K562 (cell line): ENCODE data around the gene SNAPC2. TPM values are rescaled to one million over a fixed set of nuclear protein-coding genes. Genes with fewer than 3 reads are reported as not detected.

Experiments
- ARHGAP35 ChIP-seq: fragments of 450-650 bp; IDR thresholded peaks from 2 replicates; pipeline ENCODE4 v1.6.1; 2018; ENCODE audit not compliant: partially characterized antibody
- ARNT ChIP-seq, 2 experiments: fragments of 450-650 bp; IDR thresholded peaks; 2 replicates each; pipeline ENCODE4 v1.6.1; 2016; ENCODE audit warnings: mild to moderate bottlenecking in 1 of 2
- CBX3 ChIP-seq, 2 experiments: IDR thresholded peaks; 1 replicate in 1 of 2; 2 replicates in 1 of 2; pipeline ENCODE4 v1.6.1; 2012; ENCODE audit warnings: inconsistent platforms in 2 of 2, low read length in 2 of 2, borderline replicate concordance in 1 of 2, control low read depth in 1 of 2
- E2F5 ChIP-seq: sonication (generic); formaldehyde crosslinking; IDR thresholded peaks from 2 replicates; pipeline ENCODE4 v1.8.0; 2022; ENCODE audit warnings: mild to moderate bottlenecking, missing genetic modification reagents
- ELF1 ChIP-seq: fragments of 200-800 bp; sonication (Bioruptor generic); IDR thresholded peaks from 2 replicates; pipeline ENCODE4 v1.6.1; 2016; ENCODE audit warnings: missing genetic modification characterization, missing compliant biosample characterization
- ELF4 ChIP-seq: fragments of 450-650 bp; formaldehyde crosslinking; IDR thresholded peaks from 2 replicates; pipeline ENCODE4 v1.4.0; 2022; ENCODE audit warnings: missing genetic modification characterization
- FOXM1 ChIP-seq, 2 experiments: fragments of 450-650 bp in 1 of 2; sonication (generic) in 1 of 2; formaldehyde crosslinking in 1 of 2; IDR thresholded peaks; 2 replicates each; pipeline versions ENCODE4 v1.6.1 to v1.9.0; 2017 to 2022; ENCODE audit warnings: low read depth in 2 of 2, mild to moderate bottlenecking in 2 of 2, missing genetic modification reagents in 1 of 2, moderate library complexity in 1 of 2
- HCFC1 ChIP-seq: IDR thresholded peaks from 2 replicates; pipeline ENCODE4 v1.6.1; 2012; ENCODE audit warnings: low read depth, low read length, improper control_type of control experiment
- HDAC1 ChIP-seq, 2 experiments: fragments of 450-650 bp; IDR thresholded peaks; 2 replicates each; pipeline ENCODE4 v1.6.1; 2016 to 2017; ENCODE audit warnings: inconsistent platforms in 1 of 2, mild to moderate bottlenecking in 1 of 2, moderate library complexity in 1 of 2
- MEIS2 ChIP-seq: fragments of 450-650 bp; IDR thresholded peaks from 2 replicates; pipeline ENCODE4 v1.6.1; 2014; ENCODE audit warnings: mild to moderate bottlenecking; ENCODE audit not compliant: partially characterized antibody
- NCOR1 ChIP-seq: fragments of 450-650 bp; IDR thresholded peaks from 2 replicates; pipeline ENCODE4 v1.6.1; 2016; ENCODE audit warnings: mild to moderate bottlenecking, moderate library complexity
- NKRF ChIP-seq: fragments of 450-650 bp; IDR thresholded peaks from 2 replicates; pipeline ENCODE4 v1.6.1; 2016; ENCODE audit warnings: borderline replicate concordance
- NR2F6 ChIP-seq: fragments of 450-650 bp; formaldehyde crosslinking; IDR thresholded peaks from 2 replicates; pipeline ENCODE4 v1.4.0; 2020; ENCODE audit warnings: mild to moderate bottlenecking
- RBM25 ChIP-seq: fragments of 200-400 bp; formaldehyde crosslinking; IDR thresholded peaks from 2 replicates; pipeline ENCODE4 v1.6.1; 2018; ENCODE audit warnings: low read length, low read depth, moderate library complexity; ENCODE audit not compliant: severe bottlenecking
- SAFB2 ChIP-seq: fragments of 200-400 bp; formaldehyde crosslinking; IDR thresholded peaks from 2 replicates; pipeline ENCODE4 v1.6.1; 2018; ENCODE audit warnings: borderline replicate concordance, low read length, low read depth, moderate library complexity; ENCODE audit not compliant: severe bottlenecking
- SIN3A ChIP-seq, 2 experiments: fragments of 150-350 bp in 1 of 2; IDR thresholded peaks; 2 replicates each; pipeline ENCODE4 v1.6.1; 2011 to 2016; ENCODE audit warnings: borderline replicate concordance in 2 of 2, low read depth in 2 of 2, low read length in 2 of 2, mild to moderate bottlenecking in 2 of 2, moderate library complexity in 2 of 2; ENCODE audit not compliant: control insufficient read depth in 1 of 2
- SMARCA4 ChIP-seq: fragments of 450-650 bp; IDR thresholded peaks from 2 replicates; pipeline ENCODE4 v1.6.1; 2016
- SOX6 ChIP-seq: fragments of 450-650 bp; IDR thresholded peaks from 2 replicates; pipeline ENCODE4 v1.6.1; 2014; ENCODE audit warnings: mild to moderate bottlenecking
- TAF7 ChIP-seq: fragments of 450-650 bp; IDR thresholded peaks from 2 replicates; pipeline ENCODE4 v1.6.1; 2016; ENCODE audit warnings: missing genetic modification characterization, missing compliant biosample characterization
- ZZZ3 ChIP-seq: fragments of 450-650 bp; IDR thresholded peaks from 2 replicates; pipeline ENCODE4 v1.6.1; 2016; ENCODE audit warnings: antibody characterized with exemption, mild to moderate bottlenecking, moderate library complexity
- polyA plus RNA-seq, 8 experiments: library from polyadenylated mRNA; depleted of rRNA in 4 of 8; stranded (reverse) in 5 of 8; unstranded in 3 of 8; fragments of >200 nt; fragmentation: Nextera tagmentation in 2 of 8; fragmentation: Illumina TruSeq in 1 of 8; extraction: Ambion mirVana in 2 of 8; extraction: Trizol in 1 of 8; gene quantifications; 2 replicates each; pipeline versions ENCODE4 v1.2.1 to v1.2.3, GENCODE V29; 2011 to 2014; ENCODE audit warnings: inconsistent platforms in 1 of 8, missing spikeins in 1 of 8
- total RNA-seq, 7 experiments: library from RNA; depleted of rRNA in 6 of 7; stranded (reverse); fragments of >200 nt in 6 of 7; fragmentation: Illumina TruSeq in 2 of 7; extraction: Trizol in 2 of 7; gene quantifications; 2 replicates each; pipeline versions ENCODE4 v1.2.1 to v1.2.3, GENCODE V29; 2011 to 2021; ENCODE audit warnings: low replicate concordance in 1 of 7
- TF ChIP-seq, protein P1 (sequence below), 2 experiments: fragments of 200-800 bp in 1 of 2; sonication (Bioruptor generic) in 1 of 2; sonication (generic) in 1 of 2; formaldehyde crosslinking in 1 of 2; IDR thresholded peaks in 1 of 2; conservative IDR thresholded peaks in 1 of 2; 2 replicates each; pipeline versions ENCODE4 v1.5.0 to v1.6.1; 2016 to 2020; ENCODE audit warnings: missing compliant biosample characterization in 1 of 2, missing genetic modification characterization in 1 of 2, missing genetic modification reagents in 1 of 2
- TF ChIP-seq, protein P2 (sequence below): sonication (generic); IDR thresholded peaks from 2 replicates; pipeline ENCODE4 v1.6.1; 2016

Gene SNAPC2
- total and polyA plus RNA-seq, 9 of the 15 experiments (the other 6 are each of a cell fraction or from before 2014, with no cell fraction given), result 0.59 to 45.1 (median 15.3) TPM

DNA sequence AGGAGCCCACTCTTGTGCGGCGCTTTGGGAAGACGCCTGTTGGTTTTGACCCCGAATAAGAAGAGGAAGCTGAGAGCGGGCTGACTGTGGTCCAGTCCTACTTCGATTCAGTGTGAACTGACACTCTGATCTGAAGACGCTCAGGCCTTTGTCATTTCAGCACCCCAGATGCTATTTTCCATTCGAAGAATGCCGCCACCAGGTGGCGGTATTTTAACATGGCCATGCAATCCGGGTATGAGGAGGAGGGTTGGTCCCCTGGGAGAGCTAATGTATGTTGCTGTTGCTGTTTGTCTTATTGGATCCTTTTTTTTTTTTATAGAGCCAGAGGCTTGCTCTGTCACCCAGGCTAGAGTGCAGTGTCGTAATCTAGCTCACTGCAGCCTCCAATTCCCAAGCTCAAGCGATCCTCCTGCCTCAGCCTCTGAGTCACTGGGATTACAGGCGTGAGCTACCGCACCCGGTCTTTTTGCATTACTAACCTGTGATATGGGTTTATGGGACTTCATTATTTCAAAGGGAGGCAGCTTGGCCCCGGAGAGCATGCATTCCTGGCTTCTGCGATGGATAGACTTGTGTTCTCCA, 24.1 kb downstream of the SNAPC2 start (continued):
- 0 out of 2 replicates have a peak, but pooled peaks have one; percentile 37 for TF ChIP-seq NR2F6
- 0 out of 2 replicates have a peak, but pooled peaks have one; percentile 7 for TF ChIP-seq SOX6
- TF ChIP-seq ZZZ3, result no peak; the same call in 1 of the 2 replicates
- peak in 1 of 2 experiments; percentile 76; a peak in 1 of 4 replicates for TF ChIP-seq HDAC1 (IDR thresholded peaks at IDR 0.05)
- TF ChIP-seq NCOR1, result no peak
- 0 out of 2 replicates have a peak, but pooled peaks have one; percentile 5 for TF ChIP-seq TAF7 (tag)
- TF ChIP-seq MEIS2, result no peak
- no peak for TF ChIP-seq FOXM1 (IDR thresholded peaks at IDR 0.05; ENCODE audit: low read depth)
- TF ChIP-seq FOXM1 (CRISPR knock-in tag; IDR thresholded peaks at IDR 0.05; ENCODE audit: low read depth), result no peak
- peak; percentile 20 for TF ChIP-seq RBM25
- peak in 1 of 2 experiments; percentile 69; a peak in 2 of 4 replicates for TF ChIP-seq ARNT (IDR thresholded peaks at IDR 0.05)
- TF ChIP-seq SAFB2, result no peak
- TF ChIP-seq HCFC1, result no peak
- no peak for TF ChIP-seq ARHGAP35
- TF ChIP-seq ELF1 (tag), result no peak
- TF ChIP-seq, protein P1, sequence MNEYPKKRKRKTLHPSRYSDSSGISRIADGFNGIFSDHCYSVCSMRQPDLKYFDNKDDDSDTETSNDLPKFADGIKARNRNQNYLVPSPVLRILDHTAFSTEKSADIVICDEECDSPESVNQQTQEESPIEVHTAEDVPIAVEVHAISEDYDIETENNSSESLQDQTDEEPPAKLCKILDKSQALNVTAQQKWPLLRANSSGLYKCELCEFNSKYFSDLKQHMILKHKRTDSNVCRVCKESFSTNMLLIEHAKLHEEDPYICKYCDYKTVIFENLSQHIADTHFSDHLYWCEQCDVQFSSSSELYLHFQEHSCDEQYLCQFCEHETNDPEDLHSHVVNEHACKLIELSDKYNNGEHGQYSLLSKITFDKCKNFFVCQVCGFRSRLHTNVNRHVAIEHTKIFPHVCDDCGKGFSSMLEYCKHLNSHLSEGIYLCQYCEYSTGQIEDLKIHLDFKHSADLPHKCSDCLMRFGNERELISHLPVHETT (CRISPR knock-in tag; conservative IDR thresholded peaks at IDR 0.05 in 1 of 2, IDR thresholded peaks at IDR 0.05 in 1 of 2), result no peak
- no peak for TF ChIP-seq ELF4 (CRISPR knock-in tag)
- no peak for TF ChIP-seq E2F5 (CRISPR knock-in tag)
- peak; percentile 56; the same call in 1 of the 2 replicates for TF ChIP-seq SMARCA4
- TF ChIP-seq NKRF, result no peak; the same call in 1 of the 2 replicates
- peak in 1 of 2 experiments; percentile 70; a peak in 2 of 4 replicates for TF ChIP-seq SIN3A (IDR thresholded peaks at IDR 0.05; ENCODE audit: borderline replicate concordance in 2 of 2, control insufficient read depth in 1 of 2, low read depth in 2 of 2, low read length in 2 of 2)
- TF ChIP-seq, protein P2, sequence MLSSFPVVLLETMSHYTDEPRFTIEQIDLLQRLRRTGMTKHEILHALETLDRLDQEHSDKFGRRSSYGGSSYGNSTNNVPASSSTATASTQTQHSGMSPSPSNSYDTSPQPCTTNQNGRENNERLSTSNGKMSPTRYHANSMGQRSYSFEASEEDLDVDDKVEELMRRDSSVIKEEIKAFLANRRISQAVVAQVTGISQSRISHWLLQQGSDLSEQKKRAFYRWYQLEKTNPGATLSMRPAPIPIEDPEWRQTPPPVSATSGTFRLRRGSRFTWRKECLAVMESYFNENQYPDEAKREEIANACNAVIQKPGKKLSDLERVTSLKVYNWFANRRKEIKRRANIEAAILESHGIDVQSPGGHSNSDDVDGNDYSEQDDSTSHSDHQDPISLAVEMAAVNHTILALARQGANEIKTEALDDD, result 0 out of 2 replicates have a peak, but pooled peaks have one; percentile 17
- TF ChIP-seq CBX3 (IDR thresholded peaks at IDR 0.05; ENCODE audit: borderline replicate concordance in 1 of 2, low read length in 2 of 2), result peak in 1 of 2 experiments; percentile 81; a peak in 1 of 3 replicates
